HG03159 (cell line): ENCODE data around the gene PDZRN4.

Source experiments
- ATAC-seq: cut with Tn5 transposase; IDR thresholded peaks from one replicate; pipeline ENCODE4 v1.9.1; 2021; ENCODE audit warnings: mild to moderate bottlenecking, moderate library complexity; ENCODE audit not compliant: unreplicated experiment

PDZRN4 gene

DNA sequence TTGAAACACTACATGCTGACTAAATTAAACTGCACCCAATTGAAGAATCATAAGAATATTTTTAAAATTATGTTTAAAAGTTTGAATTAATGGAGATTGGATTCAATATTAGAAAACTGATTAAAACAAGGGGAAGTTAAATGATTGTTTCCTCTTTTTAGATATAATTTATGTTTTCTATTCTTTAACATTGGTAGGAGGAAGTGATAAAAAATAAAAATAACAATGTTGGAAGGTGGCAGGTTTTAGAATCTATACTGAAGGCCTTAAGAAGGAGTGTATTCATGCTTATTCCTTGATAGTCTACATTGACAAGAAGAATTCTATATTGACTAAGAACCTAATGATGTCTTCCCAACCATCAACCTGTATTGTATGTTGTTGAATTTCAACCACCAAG is 168.1 kb downstream of the PDZRN4 start:
- no peak for ATAC-seq

DNA sequence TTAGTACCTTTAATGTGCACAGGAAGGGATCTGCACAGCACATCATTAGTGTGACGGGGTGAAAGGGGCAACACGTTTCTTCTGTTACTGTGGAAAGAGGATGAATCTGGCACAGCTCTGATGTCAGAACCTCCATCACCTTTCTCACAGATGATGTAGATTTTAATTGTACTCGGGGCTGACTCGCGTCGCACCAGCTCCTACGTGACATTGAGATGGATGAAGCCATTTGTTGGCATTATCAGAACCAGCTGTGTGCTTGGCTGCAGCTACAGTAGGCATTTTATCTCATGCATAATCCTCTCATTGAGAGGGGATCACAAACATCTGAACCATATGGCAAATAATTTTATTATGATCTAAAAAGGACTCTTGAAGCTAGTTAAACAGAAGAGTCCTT is 173.6 kb downstream of the PDZRN4 start:
- no peak for ATAC-seq

DNA sequence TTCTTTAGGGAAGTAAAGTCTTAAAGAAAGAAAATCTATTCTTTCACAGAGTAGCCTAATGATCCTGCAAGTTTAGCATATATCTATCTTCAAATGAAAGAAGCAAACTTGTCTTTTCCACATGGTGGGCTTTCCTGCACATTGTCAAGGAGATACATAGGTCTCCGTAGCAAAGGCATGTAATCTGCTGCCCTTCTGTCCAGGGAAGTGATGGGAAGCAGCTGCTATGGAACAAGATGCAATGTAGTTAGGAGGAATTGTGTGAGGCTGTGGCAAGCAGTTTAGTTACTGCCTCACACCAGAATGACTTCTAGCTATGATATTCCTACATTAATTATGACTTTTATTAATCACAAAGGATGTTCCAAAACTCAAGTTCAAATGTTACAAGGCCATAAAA is 174.4 kb downstream of the PDZRN4 start:
- no peak for ATAC-seq

DNA sequence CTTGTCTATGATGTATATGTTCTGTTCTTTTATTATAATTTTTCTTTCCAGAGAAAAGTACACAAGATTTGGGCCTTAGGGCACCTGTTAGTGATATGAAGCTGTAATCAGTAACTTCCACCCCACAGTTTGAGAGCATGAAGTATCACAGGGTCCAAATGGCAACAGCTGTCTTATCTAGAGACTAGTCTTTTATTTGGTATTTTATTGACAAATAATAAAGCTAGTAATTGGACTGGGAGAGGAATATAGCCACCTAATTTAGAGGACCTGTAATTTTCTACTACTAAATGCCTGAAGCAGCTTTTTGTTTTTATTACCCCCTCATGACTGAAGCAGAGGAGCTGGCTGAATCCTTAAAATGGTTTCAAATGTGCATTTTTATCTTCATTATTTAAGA is 174.8 kb downstream of the PDZRN4 start:
- ATAC-seq, result no peak

DNA sequence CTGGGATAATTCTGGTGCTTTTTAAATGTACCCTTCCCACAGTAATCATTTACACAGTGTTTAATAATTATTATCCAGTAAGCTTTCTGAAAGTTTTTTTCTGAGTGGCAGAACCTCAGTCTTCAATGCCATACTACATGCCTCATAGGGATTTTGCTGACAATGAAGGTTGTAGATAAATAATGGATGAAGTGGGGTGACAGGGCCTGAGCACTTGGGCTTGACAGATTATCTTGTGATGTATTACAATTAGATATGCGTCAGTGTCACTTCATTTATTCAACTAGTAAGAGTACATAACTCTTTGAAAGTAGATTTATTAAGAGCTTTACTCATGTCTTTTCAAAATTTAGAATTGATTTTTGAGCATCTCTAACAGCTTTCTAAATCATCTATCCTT is 176.1 kb downstream of the PDZRN4 start:
- ATAC-seq, result no peak

DNA sequence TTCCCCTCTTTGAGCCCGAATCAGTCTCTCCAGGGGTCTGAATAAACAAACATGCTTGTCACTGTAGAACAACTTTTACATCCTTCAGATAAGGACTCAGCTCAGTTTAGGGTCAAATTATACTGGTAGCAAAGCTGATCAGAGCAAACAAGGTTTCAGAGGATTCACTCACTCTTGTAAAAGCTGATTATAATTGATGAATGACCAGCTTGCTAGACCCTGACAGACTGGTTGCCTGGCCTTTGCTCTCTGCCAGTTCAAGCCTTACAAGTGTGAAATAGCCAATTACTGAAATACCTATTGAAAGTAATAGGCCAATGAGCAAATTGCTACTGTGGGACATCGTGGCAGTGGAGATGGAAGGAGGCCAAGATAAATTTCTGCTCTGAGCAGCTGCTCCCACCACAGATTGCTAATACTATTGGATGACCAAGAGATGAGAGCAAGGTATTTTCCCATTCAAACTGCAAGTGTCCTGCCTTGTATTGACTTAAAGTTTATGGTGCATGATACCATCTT is 177.6 kb downstream of the PDZRN4 start:
- ATAC-seq, result no peak

DNA sequence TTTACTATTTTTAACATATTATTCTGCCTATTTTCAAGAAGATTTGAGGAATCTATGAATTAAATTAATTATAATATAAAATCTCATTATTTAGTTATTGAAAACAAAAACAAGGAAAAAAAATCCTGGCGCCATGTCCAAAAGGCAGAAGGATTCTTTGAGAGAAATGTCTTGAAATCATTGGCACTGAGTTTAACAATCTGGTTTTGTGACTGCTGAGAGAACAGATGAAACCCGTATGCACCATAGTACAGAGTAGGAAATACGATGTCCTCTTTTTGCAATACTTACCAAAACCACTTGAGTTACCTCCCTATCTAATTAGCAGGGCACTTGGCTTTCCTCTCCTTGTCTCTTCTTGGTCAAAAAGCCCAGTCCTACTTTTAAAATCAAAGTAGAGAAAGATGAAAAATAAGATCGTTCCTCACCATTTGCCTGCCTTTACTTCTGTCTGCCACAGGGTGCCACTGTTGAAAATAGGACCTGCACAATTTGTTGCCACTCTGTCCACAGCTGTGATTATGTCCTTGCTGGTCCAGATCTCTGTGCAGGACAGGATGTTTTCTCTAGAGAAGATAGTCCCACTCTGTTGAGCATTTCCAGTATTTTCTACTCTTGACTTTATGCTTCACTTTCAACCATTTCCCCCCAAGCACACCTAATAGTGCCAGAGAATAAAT is 179.7 kb downstream of the PDZRN4 start:
- no peak for ATAC-seq

DNA sequence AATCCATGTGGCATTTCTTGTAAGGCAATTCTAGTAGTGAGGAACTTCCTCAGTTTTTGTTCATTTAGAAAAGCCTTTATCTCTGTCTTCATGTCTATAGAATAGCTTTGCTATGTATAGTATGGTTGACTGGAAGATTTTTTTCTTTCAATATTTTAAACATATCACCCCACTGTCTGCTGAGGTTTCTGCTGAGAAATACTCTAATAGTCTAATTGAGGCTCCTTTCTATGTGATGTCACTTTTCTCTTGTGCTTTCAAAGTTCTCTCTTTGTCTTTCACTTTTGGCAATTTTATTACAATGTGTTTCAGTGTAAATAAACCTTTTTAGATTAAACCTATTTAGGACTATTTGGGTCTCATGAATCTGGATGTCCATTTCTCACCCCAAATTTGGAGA is 192.8 kb downstream of the PDZRN4 start:
- no peak for ATAC-seq

DNA sequence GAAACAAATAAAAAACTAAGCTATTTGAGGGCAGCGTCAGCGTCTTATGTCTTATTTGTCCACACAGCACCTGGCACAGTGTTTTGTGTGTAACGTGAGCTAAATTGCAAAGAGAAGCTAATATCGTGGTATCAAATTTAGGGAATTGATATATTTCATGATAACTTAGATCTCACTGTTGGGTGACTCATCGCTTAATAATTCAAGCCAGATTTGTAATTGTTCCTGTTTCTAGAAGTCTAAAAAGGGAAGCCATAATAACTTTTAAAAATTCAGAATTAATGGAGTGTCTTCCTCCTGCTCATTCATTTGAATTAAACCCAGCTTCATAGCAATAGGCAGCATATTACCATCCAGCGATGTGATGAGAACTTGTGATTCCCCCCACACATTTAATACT is 214.7 kb downstream of the PDZRN4 start:
- ATAC-seq, result no peak

DNA sequence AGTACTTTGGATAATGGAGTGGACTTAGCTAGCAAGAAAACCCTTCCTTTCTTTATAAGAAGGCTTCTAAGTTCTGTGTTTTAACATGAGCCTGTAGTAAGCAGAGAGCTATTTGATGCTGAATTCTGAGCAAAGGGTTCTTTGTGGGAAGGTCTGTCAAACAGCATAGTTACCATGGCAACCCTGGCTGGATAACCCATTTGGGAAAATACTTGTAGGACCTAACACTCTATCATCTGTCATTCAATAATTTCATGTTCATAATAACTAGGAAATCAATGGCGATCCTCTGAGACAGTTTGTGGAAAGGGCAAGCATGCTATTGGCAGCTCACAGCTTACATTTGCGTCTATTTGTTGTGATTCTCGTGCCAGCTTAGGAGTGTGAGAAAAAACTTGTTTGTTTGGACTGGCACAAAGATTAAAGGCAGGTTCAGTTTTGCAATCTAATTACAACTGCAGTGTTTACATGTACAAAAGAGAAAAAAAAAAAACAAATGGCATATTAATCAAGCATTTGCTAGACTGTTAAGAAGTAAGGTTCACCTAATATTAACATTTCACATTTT is 219.2 kb downstream of the PDZRN4 start:
- no peak for ATAC-seq

DNA sequence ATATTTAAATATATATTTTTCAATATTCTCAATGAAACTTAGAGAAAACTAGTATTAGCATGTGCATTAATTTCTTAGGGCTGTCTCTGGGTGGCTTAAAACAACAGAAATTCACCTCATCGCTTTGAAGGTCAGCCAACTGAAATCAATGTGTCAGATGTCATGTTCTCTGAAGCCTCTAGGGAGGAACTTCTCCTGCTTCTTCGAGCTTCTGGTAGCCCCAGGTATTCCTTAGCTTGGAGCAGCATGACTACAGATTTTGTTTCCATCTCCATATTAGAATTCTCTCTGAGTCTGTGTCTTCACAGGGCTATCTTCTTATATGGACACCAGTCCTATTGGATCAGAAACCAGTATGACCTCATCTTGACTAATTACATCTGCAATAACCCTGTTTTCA is 221.5 kb downstream of the PDZRN4 start:
- no peak for ATAC-seq

DNA sequence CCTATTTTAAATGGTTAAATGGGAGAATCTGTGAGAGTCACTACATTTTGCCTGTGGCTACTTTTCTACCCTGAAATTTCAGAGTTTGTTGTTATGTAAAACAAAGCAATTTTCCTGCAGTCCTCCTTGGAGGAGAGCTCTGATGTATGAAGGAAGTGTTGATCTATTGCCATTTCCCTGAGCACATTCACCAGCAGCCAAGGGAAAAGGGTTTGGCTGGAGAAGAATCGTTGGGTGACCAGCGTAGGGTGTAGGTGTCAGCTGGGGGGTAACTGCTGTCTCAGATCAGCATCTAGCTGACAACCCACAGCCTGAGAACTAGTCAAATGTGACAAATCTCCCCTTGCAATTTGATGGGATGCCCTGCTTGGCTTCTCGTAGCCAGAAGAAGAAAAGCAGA is 230.5 kb downstream of the PDZRN4 start:
- ATAC-seq, result no peak

DNA sequence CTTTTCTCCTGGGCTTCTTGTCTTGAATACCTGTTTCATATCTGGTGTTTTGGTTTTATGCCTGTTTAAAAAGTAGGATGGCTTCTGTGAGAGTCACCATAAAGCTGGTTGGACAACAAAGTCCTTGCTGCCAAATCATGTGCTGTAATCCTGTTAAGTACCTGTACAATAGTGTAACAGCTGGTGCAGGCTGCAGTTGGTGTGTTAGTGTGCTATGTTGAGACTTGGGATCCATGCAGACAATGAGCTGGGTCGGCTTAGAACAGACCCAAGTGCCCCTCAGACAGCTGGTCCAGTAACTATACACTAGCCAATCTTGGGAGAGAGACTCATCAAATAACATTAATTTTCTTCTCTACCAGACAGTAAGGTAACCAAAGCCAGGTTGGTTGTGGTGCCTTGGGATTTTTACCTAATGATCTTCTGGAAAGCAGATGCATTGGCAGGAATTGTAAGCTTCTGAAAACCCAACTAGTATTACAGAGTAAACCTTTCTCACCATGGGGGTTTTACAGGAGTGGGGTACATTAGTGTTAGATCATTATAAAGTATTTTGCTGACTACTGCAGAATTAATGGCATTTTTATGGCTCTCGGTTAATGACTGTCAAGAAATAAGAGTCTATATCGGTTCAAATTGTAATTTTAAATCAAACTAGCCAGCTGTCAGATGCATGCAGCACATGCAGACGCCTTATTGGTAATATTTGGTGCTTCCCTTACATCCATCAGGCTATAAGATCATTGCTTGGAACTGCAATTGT is 231.2 kb downstream of the PDZRN4 start:
- ATAC-seq, result no peak

DNA sequence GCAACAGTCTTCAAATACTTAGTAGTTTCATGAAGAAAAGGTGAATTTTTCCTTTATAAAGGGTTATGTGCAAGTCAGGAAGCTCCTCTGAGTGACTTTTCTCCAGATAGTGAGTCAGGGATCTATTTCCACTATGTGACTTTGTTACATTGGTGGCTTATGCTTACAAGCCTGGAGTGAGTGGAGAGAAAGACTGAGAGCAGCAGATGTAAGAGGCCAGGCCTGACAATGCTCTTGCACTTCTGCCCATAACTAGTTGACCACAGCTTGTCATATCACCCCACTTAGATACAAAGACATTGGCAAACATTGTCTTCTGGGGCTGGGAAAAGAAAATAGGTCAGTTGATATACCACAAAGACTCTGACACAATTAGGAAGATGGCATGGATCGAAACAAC is 236.5 kb downstream of the PDZRN4 start:
- ATAC-seq, result no peak

DNA sequence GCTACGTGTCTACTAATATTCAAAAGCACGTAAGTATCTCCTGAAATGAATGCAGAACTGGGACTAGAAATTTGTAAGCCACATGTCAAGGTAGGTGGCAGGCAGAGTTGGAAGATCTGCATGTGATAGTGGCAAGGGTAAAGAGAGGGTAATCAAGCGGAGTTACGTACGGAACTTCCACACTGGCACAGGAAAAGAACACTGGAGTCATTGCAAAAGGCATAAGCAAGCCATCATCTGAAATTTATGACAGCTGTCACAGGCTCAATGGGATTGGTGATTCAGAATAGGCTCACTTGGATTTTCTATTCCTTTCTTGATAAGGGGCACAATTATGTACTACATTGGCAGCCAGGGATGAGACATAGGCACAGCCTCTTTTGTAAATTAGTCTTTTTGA is 245.3 kb downstream of the PDZRN4 start:
- no peak for ATAC-seq

DNA sequence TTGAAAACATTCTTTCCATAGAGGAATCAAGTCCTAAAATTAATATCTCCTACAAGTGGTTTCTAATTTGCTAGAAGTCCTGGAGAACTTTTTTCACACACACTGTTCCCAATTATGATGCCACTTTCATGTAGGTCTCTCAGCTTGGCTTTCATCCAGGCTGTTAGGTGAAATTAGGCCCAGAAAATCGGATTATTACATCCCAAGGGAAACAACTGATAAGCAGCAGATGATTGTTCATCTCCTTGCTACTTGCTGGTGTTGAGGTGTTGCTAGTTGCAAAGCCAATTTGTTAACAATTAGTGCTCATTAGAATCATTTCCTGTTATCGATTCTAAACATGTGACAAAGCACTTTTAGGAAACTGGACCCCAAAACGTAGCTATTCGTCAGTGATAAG is 248.0 kb downstream of the PDZRN4 start:
- no peak for ATAC-seq

DNA sequence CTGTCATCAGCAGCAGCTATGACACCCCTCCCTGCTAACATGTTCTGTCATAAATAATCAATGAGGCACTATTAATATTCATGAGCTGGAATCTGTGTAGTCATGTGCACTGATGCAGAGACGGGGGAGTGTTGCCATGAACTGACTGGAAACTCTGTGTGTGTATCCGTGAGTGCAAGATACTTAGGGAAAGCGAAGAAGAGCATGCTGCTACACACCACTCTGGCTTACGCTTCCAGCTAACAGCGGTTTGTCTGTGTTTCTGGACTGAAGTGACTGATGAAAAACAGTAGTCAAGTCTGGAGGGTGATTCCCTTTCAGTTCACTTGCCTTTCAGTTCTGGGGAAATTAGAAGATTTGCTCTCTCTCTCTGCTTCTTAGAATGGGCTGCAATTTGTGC is 249.4 kb downstream of the PDZRN4 start:
- ATAC-seq, result no peak

DNA sequence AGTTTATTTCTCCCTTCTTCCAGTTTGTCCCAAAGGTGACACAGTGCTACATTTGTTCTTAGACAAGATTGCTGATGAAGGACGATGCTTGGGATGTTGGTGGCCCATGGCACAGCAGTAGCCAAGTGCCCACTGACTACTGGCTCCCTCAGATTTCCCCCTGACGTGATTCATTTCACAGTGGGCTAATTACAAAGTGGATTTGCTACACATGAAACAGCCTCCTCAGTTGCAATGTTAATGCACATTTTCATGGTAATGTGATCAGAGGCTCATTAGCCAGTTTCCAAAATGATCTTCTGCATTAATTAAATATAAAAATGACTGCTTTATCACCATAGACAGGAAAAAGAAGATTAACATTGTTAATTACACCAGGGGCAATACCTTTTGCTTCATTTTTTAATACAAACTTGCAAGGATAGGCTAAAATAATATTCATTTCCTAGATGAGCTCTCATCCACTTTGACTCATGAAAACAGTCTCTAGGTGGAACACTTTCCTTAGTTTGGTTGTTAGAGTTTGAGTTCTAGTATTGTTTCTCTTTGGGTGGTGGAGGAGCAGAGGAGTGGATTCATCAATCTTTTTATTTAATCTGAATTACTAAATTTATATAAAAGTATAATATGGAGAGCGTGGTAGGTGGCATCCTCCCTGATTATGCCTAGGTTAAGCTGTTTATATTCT is 250.9 kb downstream of the PDZRN4 start:
- ATAC-seq, result no peak

DNA sequence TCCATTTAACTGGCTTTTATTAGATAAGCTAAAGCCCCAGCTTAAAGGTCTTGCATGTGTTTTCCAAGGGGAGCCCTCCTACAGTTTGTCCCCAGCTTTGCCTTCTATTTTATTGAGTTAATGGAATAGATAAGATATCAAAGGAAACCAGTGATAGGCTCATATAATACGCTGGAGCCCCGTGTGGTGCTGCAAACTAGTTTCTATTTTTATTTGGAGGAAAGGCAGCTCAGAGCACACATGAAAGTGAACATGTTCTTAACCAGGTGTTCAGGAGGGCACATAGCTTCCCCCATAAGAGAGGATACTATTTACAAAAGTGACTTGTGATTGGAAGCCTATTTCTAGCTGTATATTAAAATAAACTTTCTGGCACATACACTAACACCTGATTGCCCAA is 251.7 kb downstream of the PDZRN4 start:
- ATAC-seq, result no peak

DNA sequence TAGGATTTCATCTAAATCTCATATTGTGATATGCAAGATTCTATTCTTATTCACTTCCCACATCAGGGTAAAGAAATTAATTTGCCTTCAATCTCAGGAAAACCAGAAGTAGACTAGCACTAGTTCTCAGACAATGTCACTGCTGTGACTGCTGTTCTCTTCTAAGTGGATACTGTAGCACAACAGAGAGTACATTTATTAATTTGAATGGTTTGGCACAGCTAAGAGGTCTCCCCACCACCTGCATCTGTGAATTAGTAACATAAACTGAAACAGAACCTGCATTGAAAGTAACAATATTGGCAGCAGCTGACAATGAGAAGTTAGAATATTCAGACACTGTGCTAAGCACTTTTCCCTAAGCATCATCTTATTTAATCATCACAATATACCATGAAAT is 253.1 kb downstream of the PDZRN4 start:
- ATAC-seq, result no peak

DNA sequence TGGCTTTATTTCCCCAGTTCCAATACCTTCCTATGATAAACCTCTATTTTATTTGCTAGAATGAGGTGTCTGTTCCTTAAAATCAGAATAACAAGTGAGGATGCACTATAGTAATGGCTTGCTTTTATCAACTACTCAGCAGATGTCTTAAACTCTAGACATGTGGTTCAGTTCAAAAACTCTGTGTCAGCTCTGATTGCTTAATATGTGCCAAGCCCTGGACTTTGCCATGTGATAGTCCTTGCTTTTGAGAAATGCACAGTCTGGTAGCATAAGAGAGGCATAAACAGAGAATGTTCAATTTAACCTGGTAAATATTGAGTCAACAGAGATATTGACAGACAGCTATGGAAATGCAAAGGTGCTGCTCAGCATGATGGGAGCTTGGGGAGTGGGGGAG is 254.8 kb downstream of the PDZRN4 start:
- no peak for ATAC-seq

DNA sequence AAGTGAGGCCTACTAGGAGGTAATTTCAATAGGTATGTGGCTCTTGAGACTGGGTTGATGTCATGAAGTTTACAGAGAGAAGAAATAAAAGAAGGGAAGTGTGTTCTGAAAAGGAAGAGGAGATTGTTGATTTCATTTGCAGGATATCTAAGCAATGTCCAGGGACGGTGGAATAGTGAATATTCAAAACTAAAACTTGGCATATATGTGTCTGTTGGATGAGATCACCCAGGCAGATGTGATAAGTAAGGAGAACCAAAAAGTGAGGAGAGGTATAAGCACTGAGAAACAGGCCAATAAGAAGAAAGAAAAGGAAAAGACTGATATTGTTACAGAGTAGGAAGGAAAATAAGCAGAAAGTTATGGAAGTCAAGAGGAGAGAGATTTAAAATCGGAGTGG is 255.6 kb downstream of the PDZRN4 start:
- no peak for ATAC-seq
